ENCODE data around the gene IRF3.

DNA sequence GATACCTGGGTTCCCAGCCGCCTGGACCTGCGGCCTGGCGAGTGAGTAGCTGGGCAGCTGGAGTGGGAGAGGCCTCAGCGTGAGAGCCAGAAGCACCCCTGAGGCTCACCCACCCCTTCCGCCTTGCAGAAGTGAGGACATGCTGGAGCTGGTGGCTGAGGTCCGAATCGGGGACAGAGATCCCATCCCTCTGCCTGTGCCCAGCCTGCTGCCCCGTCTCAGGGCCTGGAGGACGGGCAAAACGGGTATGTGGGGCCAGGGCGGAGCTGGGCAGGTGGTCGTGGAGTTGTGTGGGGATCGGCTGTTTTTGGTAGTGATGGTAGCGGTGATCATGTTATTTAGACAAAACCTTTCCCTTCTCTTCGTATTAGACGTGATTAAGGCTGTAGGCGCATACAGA, 19.1 kb downstream of the IRF3 start:
- no peak for TF ChIP-seq POLR2A (IDR thresholded peaks at IDR 0.05)
- TF ChIP-seq, protein P1, sequence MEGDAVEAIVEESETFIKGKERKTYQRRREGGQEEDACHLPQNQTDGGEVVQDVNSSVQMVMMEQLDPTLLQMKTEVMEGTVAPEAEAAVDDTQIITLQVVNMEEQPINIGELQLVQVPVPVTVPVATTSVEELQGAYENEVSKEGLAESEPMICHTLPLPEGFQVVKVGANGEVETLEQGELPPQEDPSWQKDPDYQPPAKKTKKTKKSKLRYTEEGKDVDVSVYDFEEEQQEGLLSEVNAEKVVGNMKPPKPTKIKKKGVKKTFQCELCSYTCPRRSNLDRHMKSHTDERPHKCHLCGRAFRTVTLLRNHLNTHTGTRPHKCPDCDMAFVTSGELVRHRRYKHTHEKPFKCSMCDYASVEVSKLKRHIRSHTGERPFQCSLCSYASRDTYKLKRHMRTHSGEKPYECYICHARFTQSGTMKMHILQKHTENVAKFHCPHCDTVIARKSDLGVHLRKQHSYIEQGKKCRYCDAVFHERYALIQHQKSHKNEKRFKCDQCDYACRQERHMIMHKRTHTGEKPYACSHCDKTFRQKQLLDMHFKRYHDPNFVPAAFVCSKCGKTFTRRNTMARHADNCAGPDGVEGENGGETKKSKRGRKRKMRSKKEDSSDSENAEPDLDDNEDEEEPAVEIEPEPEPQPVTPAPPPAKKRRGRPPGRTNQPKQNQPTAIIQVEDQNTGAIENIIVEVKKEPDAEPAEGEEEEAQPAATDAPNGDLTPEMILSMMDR (IDR thresholded peaks at IDR 0.05): no peak

All from prostate gland (tissue), 2 donors.